GM18505 (cell line): ENCODE data around the gene FZR1.

ENCODE experiments used
- ATAC-seq: cut with Tn5 transposase; IDR thresholded peaks from one replicate; pipeline ENCODE4 v1.9.1; 2021; ENCODE audit not compliant: unreplicated experiment
- POLR2A ChIP-seq: IDR thresholded peaks from 4 replicates; pipeline ENCODE4 v1.6.1; 2011; ENCODE audit warnings: borderline replicate concordance; ENCODE audit not compliant: insufficient read depth, insufficient read length; ENCODE audit errors: extremely low read depth

FZR1 gene

GRCh38 chr19:3466635-3467034 is 39.5 kb upstream of the FZR1 start:
- no peak for TF ChIP-seq POLR2A
- no peak for ATAC-seq

GRCh38 chr19:3467437-3468198 is 38.5 kb upstream of the FZR1 start:
- TF ChIP-seq POLR2A: no peak
- no peak for ATAC-seq

GRCh38 chr19:3468211-3468610 is 37.9 kb upstream of the FZR1 start:
- no peak for ATAC-seq
- TF ChIP-seq POLR2A: no peak

- no peak for TF ChIP-seq POLR2A
- ATAC-seq: no peak
Measured at GRCh38 chr19:3469638-3470499, 36.2 kb upstream of the FZR1 start.

- TF ChIP-seq POLR2A: no peak
- no peak for ATAC-seq
Measured at GRCh38 chr19:3470500-3471128, 35.5 kb upstream of the FZR1 start.

GRCh38 chr19:3471954-3472655 is 34.0 kb upstream of the FZR1 start:
- ATAC-seq: no peak
- no peak for TF ChIP-seq POLR2A

GRCh38 chr19:3474010-3474409 is 32.1 kb upstream of the FZR1 start:
- no peak for TF ChIP-seq POLR2A
- no peak for ATAC-seq

- no peak for TF ChIP-seq POLR2A
- ATAC-seq: no peak
Measured at GRCh38 chr19:3474614-3475013, 31.5 kb upstream of the FZR1 start.

- no peak for TF ChIP-seq POLR2A
Measured at GRCh38 chr19:3475449-3475848, 30.7 kb upstream of the FZR1 start.

GRCh38 chr19:3476830-3477229 is 29.3 kb upstream of the FZR1 start:
- ATAC-seq: no peak
- no peak for TF ChIP-seq POLR2A

More at GRCh38 chr19:3475449-3475848, 30.7 kb upstream of the FZR1 start:
- no peak for ATAC-seq

- TF ChIP-seq POLR2A: no peak
- no peak for ATAC-seq
Measured at GRCh38 chr19:3477506-3477905, 28.6 kb upstream of the FZR1 start.

- TF ChIP-seq POLR2A: no peak
- no peak for ATAC-seq
Measured at GRCh38 chr19:3477951-3478350, 28.2 kb upstream of the FZR1 start.
